ENCODE results near the gene CLPTM1. TPM values are rescaled to one million over a fixed set of nuclear protein-coding genes. Genes with fewer than 3 reads are reported as not detected.

CLPTM1 gene
- total RNA-seq, 1 experiment from 2014 or later: 44.9 TPM

GRCh38 chr19:44973982-44974735 is 19.0 kb downstream of the CLPTM1 start:
- no peak for TF ChIP-seq EZH2phosphoT487 (IDR thresholded peaks at IDR 0.05; ENCODE audit: borderline replicate concordance, low read length)
- TF ChIP-seq CTCF (conservative IDR thresholded peaks at IDR 0.05; ENCODE audit: low read depth, low read length): no peak
- no peak for TF ChIP-seq EZH2 (IDR thresholded peaks at IDR 0.05; ENCODE audit: low read length, unreplicated experiment)
- ATAC-seq (no peak), DNase-seq (no peak)
- H3K9ac ChIP-seq (ENCODE audit: low read length): no peak overlapping the region
- peaks cover 25% of the 10 kb centered on the region for H3K36me3 ChIP-seq (ENCODE audit: low read depth, low read length)
- POLR2A ChIA-PET (ENCODE audit: unreplicated experiment): interaction anchor here (0.6 kb wide), 1 partner anchor 16 kb away, joined by 4 read pairs; no protein-coding TSS in a partner anchor
- CTCF ChIA-PET: no interaction called here
- no peak overlapping the region for H3K27ac ChIP-seq (ENCODE audit: low read length)
- H3K79me2 ChIP-seq (ENCODE audit: low read length): no peaks in the 10 kb centered on the region
- no peaks in the 10 kb centered on the region for H3K4me1 ChIP-seq (ENCODE audit: insufficient read depth, low read length)
- no peak overlapping the region for H3K4me3 ChIP-seq (ENCODE audit: low read length)
- no peaks in the 10 kb centered on the region for H3K27me3 ChIP-seq (ENCODE audit: low read length)
- intact Hi-C loops (cut with micrococcal nuclease): no loop called here
- H2AFZ ChIP-seq (ENCODE audit: low read length): no peak overlapping the region
- H3K9me3 ChIP-seq (ENCODE audit: low read length): no peaks in the 10 kb centered on the region
- no peaks in the 10 kb centered on the region for H3K9me2 ChIP-seq (replicated peaks; ENCODE audit: low read length)
- BruUV-seq (replicated peaks): no TSS peak
- no peaks in the 10 kb centered on the region for H4K20me1 ChIP-seq (ENCODE audit: low read length)
- H3F3A ChIP-seq (ENCODE audit: low read length, unreplicated experiment): no peaks in the 10 kb centered on the region
- no peak overlapping the region for H3K4me2 ChIP-seq (ENCODE audit: low read length)

GRCh38 chr19:44974857-44975256 is 19.7 kb downstream of the CLPTM1 start:
- DNase-seq (no peak), ATAC-seq (no peak)
- Histone ChIP-seq H3K4me1 (ENCODE audit: insufficient read depth, low read length) (no peaks in the 10 kb centered on the region), H3K79me2 (ENCODE audit: low read length) (no peaks in the 10 kb centered on the region), H3K9ac (ENCODE audit: low read length) (no peak overlapping the region), H2AFZ (ENCODE audit: low read length) (no peak overlapping the region), H3K4me3 (ENCODE audit: low read length) (no peak overlapping the region), H3K36me3 (ENCODE audit: low read depth, low read length) (peaks cover 25% of the 10 kb centered on the region), H3K27ac (ENCODE audit: low read length) (no peak overlapping the region), H3K9me2 (replicated peaks; ENCODE audit: low read length) (no peaks in the 10 kb centered on the region), H3K4me2 (ENCODE audit: low read length) (no peak overlapping the region), H3K9me3 (ENCODE audit: low read length) (no peaks in the 10 kb centered on the region), H4K20me1 (ENCODE audit: low read length) (no peaks in the 10 kb centered on the region), H3F3A (ENCODE audit: low read length, unreplicated experiment) (no peaks in the 10 kb centered on the region), H3K27me3 (ENCODE audit: low read length) (no peaks in the 10 kb centered on the region)
- ChIA-PET CTCF (no interaction called here), POLR2A (ENCODE audit: unreplicated experiment) (no interaction called here)
- intact Hi-C loops (cut with micrococcal nuclease): no loop called here
- no TSS peak for BruUV-seq (replicated peaks)
- TF ChIP-seq CTCF (conservative IDR thresholded peaks at IDR 0.05; ENCODE audit: low read depth, low read length): no peak
- no peak for TF ChIP-seq EZH2 (IDR thresholded peaks at IDR 0.05; ENCODE audit: low read length, unreplicated experiment)
- no peak for TF ChIP-seq EZH2phosphoT487 (IDR thresholded peaks at IDR 0.05; ENCODE audit: borderline replicate concordance, low read length)

DNA sequence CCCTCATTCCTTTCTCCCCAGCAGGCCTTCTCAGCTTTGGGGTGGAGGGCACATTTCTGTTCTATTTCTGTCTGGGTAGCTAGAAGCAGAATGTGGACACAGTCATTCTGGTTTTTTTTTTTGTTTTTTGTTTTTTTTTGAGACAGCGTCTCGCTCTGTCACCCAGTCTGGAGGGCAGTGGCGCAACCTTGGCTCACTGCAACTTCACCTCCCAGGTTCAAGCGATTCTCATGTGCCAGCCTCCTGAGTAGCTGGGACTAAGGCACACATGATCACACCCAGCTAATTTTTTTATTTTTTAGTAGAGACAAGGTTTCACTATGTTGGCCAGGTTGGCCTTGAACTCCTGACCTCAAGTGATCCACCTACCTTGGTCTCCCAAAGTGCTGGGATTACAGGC is 20.3 kb downstream of the CLPTM1 start:
- Histone ChIP-seq H3K4me3 (ENCODE audit: low read length) (no peak overlapping the region), H3K9me2 (replicated peaks; ENCODE audit: low read length) (no peaks in the 10 kb centered on the region), H3K9me3 (ENCODE audit: low read length) (no peaks in the 10 kb centered on the region), H3K36me3 (ENCODE audit: low read depth, low read length) (peaks cover 25% of the 10 kb centered on the region), H4K20me1 (ENCODE audit: low read length) (no peaks in the 10 kb centered on the region), H3K4me2 (ENCODE audit: low read length) (no peak overlapping the region), H3K9ac (ENCODE audit: low read length) (no peak overlapping the region), H3F3A (ENCODE audit: low read length, unreplicated experiment) (no peaks in the 10 kb centered on the region), H3K27me3 (ENCODE audit: low read length) (no peaks in the 10 kb centered on the region), H3K27ac (ENCODE audit: low read length) (no peak overlapping the region), H3K79me2 (ENCODE audit: low read length) (no peaks in the 10 kb centered on the region), H3K4me1 (ENCODE audit: insufficient read depth, low read length) (no peaks in the 10 kb centered on the region), H2AFZ (ENCODE audit: low read length) (no peak overlapping the region)
- TF ChIP-seq EZH2phosphoT487 (IDR thresholded peaks at IDR 0.05; ENCODE audit: borderline replicate concordance, low read length) (no peak), EZH2 (IDR thresholded peaks at IDR 0.05; ENCODE audit: low read length, unreplicated experiment) (no peak), CTCF (conservative IDR thresholded peaks at IDR 0.05; ENCODE audit: low read depth, low read length) (no peak)
- BruUV-seq (replicated peaks): no TSS peak
- intact Hi-C loops (cut with micrococcal nuclease): no loop called here
- DNase-seq: no peak
- no peak for ATAC-seq
- CTCF ChIA-PET: no interaction called here
- POLR2A ChIA-PET (ENCODE audit: unreplicated experiment): no interaction called here

Measured in PC-3 (cell line).